SH-SY5Y (cell line): Measurements from ENCODE around the gene DSC2.

Experiments
- GATA2 ChIP-seq: IDR thresholded peaks from 2 replicates; pipeline ENCODE4 v1.6.1; 2011; ENCODE audit warnings: mild to moderate bottlenecking, low read depth, low read length
- GATA3 ChIP-seq: IDR thresholded peaks from 2 replicates; pipeline ENCODE4 v1.6.1; 2011; ENCODE audit warnings: low read depth, mild to moderate bottlenecking, low read length, moderate library complexity

DSC2 gene

GRCh38 chr18:31066266-31066665 is 36.0 kb downstream of the DSC2 start:
- TF ChIP-seq GATA3 (no peak), GATA2 (no peak)

DNA sequence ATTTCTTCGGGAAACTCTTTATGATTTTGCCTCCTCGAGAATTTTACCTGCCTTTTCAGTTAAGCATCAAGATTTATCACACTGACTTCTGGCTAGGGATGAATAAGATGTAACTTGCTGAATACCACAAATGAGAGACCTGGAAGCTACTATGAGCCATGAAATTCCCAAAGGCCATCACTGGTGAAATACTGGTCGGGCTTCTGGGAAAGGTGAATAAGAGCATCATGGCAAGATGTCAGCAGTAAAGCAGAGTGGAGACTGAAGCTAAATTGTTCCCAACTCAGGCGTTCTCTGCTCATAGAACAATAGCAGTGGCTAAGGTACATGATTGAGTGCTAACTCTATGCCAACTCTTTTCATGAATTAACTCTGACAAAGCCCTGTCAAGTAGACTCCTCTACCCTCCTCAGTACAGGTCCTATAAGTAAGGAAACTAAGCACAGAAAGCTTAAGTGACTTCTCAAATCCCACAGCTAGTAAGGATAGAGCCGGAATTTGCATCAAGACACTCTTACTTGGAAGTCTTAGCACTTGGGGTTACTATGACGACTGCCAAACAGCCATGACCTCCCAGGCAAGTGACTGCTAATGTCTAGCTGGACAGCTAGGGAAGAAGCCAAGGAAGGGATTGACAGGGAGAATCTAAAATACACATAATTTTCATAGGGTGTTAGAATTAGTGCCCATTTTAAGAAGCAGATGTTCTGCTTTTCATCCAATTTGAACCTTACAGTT is 37.0 kb downstream of the DSC2 start:
- TF ChIP-seq GATA2 (no peak), GATA3 (no peak)

- no peak for TF ChIP-seq GATA2
- TF ChIP-seq GATA3, result no peak
Measured at GRCh38 chr18:31064130-31064529, 38.1 kb downstream of the DSC2 start.

DNA sequence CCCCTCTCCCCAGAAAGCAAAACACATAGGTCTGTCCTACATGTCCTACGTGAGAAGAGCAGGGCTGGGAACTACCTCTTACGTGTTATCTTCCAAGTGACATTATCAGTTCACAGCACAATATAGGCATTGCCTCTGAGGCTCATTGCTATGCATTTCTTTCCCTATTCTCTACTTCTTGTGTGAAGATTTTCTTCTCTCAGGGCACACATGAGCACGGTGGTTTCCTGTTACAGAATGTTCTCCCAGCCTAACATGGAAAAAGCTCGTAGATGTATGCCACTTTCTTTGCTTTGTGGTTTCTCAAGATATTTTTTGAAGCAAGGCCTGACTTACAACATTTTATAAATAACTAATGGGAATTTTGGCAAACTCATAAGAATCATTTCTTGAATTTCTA is 40.3 kb downstream of the DSC2 start:
- no peak for TF ChIP-seq GATA2
- TF ChIP-seq GATA3, result no peak

DNA sequence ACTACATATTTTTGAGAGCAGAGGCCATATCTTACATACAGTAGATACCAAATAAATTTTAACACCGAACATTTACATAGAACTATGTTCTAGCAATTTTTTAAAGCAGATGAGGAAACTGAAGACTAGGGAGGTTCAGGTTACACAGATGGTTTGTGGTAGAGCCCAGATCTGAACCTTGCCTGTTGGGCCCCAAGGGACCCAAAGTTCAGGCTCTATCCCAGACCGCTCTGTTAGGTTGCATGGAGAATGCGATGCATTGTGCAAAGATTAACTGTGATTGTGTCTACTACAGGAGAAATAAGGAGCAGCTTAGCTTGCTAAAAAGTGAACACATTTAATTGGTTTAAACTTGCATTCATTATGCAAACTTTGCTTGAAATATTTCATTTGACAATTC is 43.3 kb downstream of the DSC2 start:
- TF ChIP-seq GATA2 (no peak), GATA3 (no peak)

DNA sequence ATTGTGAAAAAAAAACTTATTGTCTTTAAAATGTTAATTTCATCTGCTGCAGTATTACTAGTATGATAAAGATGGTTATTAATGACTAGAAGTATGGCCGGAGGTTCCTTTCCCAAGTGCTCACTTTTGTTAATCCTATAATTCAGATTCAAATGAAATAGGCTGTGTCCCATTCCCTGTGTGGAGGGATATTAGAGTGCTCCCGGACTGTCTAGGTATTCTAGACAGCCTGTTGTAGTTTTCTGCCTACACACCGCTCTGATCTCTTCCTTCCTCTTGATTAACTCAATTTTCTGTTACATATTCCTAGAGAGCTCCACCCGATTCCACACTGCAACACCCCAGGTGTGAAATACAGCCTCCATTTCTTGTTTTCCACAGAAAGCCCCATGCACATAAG is 44.3 kb downstream of the DSC2 start:
- TF ChIP-seq GATA3 (no peak), GATA2 (no peak)

DNA sequence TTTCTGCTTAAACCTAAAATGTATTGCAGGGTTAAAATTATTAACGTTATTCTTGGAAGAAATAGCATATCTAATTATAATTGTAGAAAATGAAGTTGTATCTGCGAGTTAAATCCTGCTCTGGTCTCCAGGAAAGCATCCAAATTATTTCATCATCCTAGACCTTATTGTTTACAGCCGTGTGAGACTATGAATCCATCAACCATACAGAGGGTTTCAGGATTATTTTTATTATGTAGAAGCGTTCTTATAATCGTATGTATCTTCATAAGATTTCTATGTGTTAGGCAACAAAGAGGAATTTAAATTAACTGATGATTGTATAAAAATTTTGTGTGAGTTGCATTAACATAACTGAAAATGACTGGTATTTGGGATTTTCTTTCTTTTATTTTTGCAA is 45.2 kb downstream of the DSC2 start:
- TF ChIP-seq GATA3, result no peak
- TF ChIP-seq GATA2, result no peak

DNA sequence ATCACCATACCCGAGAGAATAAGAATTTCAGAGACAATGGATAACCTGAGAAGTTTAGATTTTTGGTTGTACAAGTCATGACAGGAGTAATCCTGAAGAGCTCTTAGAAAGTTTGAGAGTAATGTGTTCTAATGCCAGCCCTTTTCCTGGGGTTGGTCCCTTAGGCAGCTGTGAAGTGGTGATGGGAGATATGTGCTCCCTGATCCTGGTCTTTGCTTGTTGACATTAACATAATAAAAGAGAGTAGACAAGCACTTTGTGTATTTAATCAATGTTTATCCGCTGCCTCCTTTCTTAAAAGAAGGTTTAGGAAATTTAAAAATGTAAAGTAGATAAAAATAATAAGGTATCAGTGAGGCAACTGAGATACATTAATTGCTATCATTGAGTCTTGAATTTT is 45.9 kb downstream of the DSC2 start:
- TF ChIP-seq GATA3 (no peak), GATA2 (no peak)

- no peak for TF ChIP-seq GATA2
- no peak for TF ChIP-seq GATA3
Measured at GRCh38 chr18:31050635-31051034, 51.6 kb downstream of the DSC2 start.

- TF ChIP-seq GATA2, result no peak
Measured at GRCh38 chr18:31049189-31049588, 53.0 kb downstream of the DSC2 start.

DNA sequence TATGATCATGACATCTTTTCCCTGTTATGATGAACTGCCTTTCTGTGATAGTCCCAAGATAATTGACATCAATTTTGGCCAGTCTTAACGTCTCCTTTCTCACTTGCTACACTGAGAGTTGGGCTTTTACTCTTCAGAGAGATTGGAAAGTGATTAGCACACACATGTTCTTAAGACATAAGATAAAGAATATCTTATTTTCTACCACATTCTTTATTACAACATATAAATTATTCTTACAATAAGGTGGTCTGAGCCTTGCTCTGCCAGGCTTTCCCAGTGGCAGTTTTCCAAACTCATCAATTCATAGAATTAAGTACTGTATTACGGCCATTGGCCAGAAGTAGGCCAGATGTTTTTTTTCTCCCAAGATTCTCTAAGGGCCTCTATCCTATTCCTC is 54.0 kb downstream of the DSC2 start:
- TF ChIP-seq GATA2 (no peak), GATA3 (no peak)

DNA sequence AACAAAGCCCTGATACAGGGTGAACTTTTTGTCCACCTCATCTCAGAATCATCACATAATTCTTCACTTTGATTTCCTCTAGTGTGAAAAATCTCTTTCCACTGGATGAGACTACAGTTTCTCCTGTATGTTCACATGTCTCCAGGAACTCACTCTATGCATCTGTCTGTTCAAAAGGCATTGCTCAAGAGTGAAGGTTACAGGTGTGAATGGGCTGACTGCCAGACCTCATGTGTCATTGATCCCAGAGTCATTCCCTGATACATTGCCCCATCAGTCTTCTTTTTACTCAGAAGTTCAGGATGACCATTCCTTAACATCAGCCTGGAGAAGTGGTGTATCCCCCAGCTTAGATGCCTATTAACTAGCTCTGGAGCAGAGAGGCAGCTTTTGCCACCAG is 55.3 kb downstream of the DSC2 start:
- TF ChIP-seq GATA3 (no peak), GATA2 (no peak)

- TF ChIP-seq GATA3 (no peak), GATA2 (no peak)
Measured at GRCh38 chr18:31045599-31045998, 56.6 kb downstream of the DSC2 start.

DNA sequence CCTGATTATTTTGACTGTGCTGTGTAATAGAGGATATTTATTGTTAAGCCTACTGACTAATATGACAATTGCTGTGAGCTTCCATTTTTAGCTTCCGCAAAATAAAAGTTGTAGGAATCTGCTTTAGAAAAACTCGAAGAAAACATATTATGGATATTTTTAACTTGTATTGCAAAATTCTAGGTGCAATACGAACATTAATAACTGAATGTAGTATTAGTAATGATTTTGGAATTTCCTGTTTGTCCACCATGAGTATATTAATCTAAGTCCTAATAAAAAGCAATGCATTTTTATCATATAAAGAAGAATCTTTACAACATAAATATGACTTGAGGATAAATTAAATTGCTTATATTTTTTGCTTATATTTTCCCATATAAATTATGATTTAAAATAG is 57.3 kb downstream of the DSC2 start:
- no peak for TF ChIP-seq GATA3
- TF ChIP-seq GATA2, result no peak

- TF ChIP-seq GATA2, result no peak
Measured at GRCh38 chr18:31043709-31044108, 58.5 kb downstream of the DSC2 start.

GRCh38 chr18:31042406-31043181 is 59.6 kb downstream of the DSC2 start, which contains the start of gene DSC3:
Gene DSC3 (minus strand): TSS chr18:31042742. CDS start chr18:31042660, 82 bp downstream.
- TF ChIP-seq GATA3, result no peak
- TF ChIP-seq GATA2, result no peak
